GM21515 (cell line): ENCODE data around the gene MRTFA.
A peak's percentile ranks its signal among the peaks of the same experiment; 100 is the strongest.
"Not testable (repeated sequence)": the region's sequence is repeated elsewhere in the genome, so short reads cannot be mapped to it uniquely, and the experiment has no call there.

Experiments
- ATAC-seq: cut with Tn5 transposase; IDR thresholded peaks from one replicate; pipeline ENCODE4 v1.9.1; 2021; ENCODE audit not compliant: unreplicated experiment

MRTFA gene

DNA sequence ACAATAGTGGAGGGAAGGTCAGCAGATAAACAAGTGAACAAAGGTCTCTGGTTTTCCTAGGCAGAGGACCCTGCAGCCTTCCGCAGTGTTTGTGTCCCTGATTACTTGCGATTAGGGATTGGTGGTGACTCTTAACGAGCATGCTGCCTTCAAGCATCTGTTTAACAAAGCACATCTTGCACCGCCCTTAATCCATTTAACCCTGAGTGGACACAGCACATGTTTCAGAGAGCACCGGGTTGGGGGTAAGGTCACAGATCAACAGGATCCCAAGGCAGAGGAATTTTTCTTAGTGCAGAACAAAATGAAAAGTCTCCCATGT lies 136.1 kb downstream of the MRTFA start:
- not testable (repeated sequence) for ATAC-seq

DNA sequence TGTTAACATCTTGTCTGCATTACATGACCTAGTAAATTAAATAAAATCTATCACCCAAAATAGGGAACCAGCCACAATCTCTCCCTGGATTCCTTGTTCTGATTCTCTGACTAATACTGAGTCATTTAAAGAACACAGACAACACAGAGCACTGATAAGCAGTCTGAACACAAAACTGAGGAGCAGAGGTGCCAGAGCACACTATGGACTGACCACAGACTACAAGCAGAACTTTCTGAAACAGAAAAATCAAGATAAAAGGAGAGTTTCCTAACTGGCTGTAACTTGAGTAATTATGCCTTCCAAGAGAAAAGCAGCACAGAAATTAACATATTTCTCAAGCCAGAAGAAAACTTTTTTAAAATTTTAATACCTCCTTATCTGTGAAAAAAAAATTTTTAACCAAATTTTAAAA lies 137.3 kb downstream of the MRTFA start:
- no peak for ATAC-seq

- no peak for ATAC-seq
Measured at GRCh38 chr22:40498420-40499208, 137.9 kb downstream of the MRTFA start.

GRCh38 chr22:40493441-40493840 lies 143.1 kb downstream of the MRTFA start:
- ATAC-seq: no peak

DNA sequence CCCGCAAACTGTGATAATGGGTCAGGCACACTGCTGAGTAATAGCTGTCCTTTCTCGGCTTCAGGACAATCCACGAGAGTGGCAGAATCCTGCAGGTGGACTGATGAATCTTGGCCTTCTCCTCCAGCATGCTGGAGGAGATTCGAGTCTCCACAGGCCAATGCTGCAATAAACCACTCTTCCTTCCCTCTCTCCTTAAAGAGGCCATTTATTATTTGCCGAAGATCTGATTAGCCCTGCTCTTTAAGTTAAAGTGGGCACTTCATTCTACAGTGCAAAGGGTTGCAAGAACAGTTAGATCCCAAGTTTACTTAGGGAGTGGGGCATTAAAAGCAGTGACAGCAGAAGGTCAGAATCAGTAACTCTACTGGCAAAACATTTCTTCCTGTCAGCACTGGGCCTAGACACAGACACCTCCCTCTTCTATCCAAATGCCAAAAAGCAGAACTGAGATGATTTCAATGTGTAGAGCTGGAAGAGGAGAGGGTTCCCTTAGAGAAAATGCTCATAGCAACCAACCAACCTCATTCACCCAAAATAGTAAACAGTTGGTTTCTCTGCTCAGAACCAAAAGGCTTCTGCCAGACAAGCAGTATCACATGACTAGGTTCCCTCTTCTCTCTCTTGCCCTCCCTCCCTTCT lies 144.4 kb downstream of the MRTFA start:
- peak; percentile 74 for ATAC-seq

DNA sequence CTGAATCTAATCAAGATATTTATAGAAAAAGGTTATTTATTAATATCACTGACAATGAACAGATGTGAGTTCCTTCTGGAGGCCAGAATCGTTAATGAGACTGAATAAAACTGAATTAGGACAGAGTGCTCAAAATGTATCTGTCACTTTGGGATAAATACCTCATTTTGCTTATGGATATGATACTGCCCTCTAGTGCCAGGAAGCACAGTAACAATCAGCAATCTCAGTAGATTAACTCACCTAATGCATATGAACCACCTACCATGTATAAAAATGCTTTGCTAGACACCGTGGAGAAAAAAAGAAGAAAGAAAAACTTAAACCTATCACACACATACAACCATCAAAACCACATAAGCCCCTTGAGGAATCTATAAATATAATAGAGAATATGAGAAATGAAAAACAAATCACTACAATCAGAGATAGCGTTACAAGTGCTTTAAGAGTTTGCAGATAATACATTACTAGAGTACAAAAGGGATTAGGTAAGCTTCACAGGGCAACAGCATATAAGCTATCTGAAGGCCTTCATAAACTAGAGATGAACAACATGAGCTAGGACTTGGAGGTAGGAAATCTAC lies 148.8 kb downstream of the MRTFA start:
- ATAC-seq: no peak

DNA sequence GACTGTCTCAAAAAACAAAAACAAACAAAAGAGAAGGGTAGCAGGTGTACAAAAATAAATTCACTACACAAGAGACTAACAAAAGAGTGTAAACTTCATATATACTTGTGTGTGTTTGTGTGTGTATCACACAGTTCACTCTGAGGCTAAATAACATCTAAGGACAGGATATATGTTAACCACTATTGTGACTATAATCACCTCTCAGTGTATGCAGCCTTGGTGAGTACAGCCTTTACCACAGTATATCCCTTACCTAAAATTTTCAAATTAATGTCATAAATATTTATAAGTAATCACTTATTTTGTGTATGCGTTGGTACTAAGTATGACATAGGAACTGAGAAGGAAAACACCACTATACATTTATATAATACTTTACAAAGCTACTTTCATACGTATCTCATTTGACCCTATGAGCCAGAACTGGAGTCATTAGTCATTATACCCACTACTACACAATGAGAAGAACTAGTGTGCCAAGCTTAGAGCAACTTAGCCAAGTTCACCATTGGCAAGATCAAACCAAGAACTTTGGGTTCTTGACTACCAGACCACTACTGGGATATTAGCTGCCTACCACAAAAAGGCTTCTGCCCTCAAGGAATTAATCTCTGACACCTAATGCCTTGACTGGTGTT lies 149.4 kb downstream of the MRTFA start:
- no peak for ATAC-seq

GRCh38 chr22:40485813-40486667 lies 150.5 kb downstream of the MRTFA start:
- no peak for ATAC-seq

DNA sequence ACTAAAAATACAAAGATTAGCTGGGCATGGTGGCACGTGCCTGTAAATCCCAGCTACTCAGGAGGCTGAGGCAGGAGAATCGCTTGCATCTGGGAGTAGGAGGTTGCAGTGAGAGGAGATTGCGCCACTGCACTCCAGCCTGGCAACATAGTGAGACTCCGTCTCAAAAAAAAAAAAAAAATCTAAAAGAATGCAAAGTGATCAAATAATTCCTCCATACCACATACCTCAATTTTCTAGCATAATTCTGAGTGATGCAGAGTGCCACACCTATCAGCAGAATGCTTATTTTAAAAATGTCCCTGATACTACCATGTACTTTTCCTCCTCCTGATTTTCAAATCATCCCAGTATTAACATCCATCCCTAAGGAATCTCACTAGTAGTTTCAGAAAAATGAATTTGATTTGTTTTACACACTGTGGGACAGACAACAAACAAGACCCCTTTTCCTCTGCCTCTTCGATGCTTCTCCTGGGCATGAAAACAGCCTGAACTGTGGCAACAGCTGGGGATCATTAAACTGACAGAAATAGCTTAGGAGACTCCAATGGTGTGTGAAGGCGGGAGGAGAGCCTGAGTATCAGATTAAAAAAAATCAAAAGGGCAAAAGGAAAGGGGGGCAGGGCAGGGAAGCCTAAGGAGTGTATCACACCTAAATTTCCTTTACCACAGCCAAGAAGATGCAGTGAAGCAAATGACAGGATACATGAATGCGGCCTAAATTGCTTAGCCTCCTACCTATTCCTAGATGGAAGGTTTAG lies 151.4 kb downstream of the MRTFA start:
- ATAC-seq: no peak

DNA sequence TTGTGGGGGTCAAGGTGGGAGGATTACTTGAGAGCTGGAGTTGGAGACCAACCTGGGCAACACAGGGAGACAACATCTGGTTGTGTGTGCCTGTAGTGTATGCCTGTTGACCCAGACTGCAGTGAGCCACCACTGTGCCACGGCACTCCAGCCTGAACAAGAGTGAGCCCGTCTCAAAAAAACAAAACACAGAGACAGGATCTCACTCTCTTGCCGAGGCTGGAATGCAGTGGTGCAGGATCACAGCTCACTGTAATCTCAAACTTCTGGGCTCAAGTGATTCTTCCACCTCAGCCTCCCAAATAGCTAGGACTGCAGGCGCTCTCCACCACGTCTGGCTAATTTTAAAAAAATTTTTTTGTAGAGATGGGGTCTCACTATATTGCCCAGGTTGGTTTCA lies 153.6 kb downstream of the MRTFA start:
- ATAC-seq: no peak

DNA sequence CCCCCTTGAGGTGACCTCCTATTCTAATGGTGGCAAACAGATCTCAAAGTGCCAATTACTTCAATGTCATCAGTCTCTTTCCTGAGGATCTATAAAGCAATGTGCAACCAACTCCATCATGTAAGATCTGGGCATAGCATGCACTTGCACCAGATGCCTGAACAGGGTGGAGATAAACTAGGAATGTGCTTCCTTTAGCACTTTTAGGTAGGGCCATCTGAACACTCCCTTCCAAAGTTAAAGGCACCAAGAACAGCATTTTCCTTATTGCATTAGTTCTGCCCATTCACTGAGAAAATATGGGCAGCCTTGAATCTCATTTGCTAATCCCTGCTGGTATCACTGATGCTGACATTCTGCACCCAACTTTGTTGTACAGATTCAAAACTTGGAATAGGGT lies 154.1 kb downstream of the MRTFA start:
- no peak for ATAC-seq

DNA sequence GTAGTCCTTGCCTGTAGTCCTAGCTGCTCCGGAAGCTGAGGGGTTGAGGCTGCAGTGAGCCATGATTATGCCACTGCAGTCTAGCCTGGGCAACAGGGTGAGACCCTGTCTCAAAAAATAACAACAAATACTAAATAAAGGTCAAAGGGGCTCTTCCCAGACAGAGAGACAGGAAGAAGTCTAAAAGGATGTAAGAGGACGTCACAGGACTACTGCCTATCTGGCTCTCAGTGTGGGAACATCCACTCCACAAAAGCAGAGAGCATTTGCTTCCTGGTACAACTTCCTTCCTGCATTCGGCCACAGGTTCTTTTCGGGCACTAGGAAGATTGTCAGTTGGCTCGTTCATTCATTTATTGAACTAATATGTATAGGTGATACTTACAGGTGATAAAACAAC lies 155.5 kb downstream of the MRTFA start:
- ATAC-seq: no peak

- ATAC-seq: no peak
Measured at GRCh38 chr22:40479887-40480538, 156.5 kb downstream of the MRTFA start.

- no peak for ATAC-seq
Measured at GRCh38 chr22:40479126-40479800, 157.3 kb downstream of the MRTFA start.

DNA sequence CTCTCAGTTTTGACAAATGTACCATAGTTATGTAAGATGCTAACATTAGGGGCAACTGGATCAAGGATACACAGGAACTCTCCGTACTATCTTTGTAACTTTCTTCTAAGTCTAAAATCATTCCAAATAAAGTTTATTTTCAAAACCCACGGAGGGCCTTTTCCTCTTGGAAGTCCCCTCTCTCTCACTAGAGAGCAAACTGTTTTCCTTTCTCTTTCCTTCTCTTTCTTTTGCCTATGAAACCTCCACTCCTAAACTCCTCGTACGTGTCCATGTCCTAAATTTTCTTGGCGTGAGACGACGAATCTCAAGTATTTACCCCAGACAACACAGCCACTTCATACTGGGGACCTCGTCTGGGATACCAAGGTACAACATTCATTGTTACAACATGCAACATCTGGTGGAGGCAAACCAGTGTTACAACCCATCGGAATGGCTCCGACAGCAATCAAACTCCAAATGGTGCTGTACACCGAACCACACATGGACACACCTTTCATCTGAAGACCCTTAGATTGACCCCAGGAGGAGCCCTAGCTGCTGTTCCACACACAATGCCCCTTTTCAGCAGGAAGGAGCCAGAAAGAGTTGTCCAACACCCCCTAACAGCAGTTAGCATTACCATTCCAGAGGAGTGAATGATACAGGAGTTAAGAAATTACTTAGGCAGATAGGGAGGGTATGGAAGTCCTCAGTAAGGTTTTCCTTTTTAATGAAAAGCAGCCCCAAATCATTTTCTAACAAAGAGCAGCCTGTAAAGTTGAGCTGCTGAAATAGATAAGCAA lies 158.0 kb downstream of the MRTFA start:
- no peak for ATAC-seq

GRCh38 chr22:40477683-40478337 lies 158.7 kb downstream of the MRTFA start:
- no peak for ATAC-seq

GRCh38 chr22:40476341-40476740 lies 160.2 kb downstream of the MRTFA start:
- ATAC-seq: no peak

- ATAC-seq: no peak
Measured at GRCh38 chr22:40473703-40474102, 162.8 kb downstream of the MRTFA start.
